Measurements from ENCODE around the gene TM7SF2.
A peak's percentile ranks its signal among the peaks of the same experiment; 100 is the strongest.

The TM7SF2 gene

GRCh38 chr11:65135633-65136145 lies 24.0 kb downstream of the TM7SF2 start:
- Histone ChIP-seq H3K4me1 (ENCODE audit: insufficient read depth, low read length, severe bottlenecking) (peaks cover 36% of the 10 kb centered on the region), H3K79me2 (ENCODE audit: insufficient read depth, low read length) (peaks cover 8% of the 10 kb centered on the region; the same call in 1 of the 2 replicates), H3K27ac (ENCODE audit: low read depth, low read length, poor library complexity, severe bottlenecking) (peak overlapping the region; percentile 99), H3K27me3 (ENCODE audit: insufficient read depth, low read length) (no peaks in the 10 kb centered on the region), H3K9me3 (ENCODE audit: low read length) (no peaks in the 10 kb centered on the region), H3K4me3 (ENCODE audit: low read depth, low read length, poor library complexity, severe bottlenecking) (peak overlapping the region; percentile 95), H3K36me3 (ENCODE audit: insufficient read depth, low read length) (peaks cover 30% of the 10 kb centered on the region), H3K9me2 (ENCODE audit: low read depth, low read length) (no peaks in the 10 kb centered on the region), H3F3A (ENCODE audit: insufficient read depth, low read length) (no peaks in the 10 kb centered on the region), H3K4me2 (ENCODE audit: low read length) (peak overlapping the region; percentile 93), H2AFZ (ENCODE audit: low read length) (no peak overlapping the region), H4K20me1 (ENCODE audit: insufficient read depth, low read length) (no peaks in the 10 kb centered on the region), H3K9ac (ENCODE audit: low read length) (peak overlapping the region; percentile 93)
- TF ChIP-seq EZH2 (IDR thresholded peaks at IDR 0.05; ENCODE audit: borderline replicate concordance, low read length) (no peak), CTCF (IDR thresholded peaks at IDR 0.05; ENCODE audit: low read length) (no peak)

- no peak overlapping the region for H3K27ac ChIP-seq (ENCODE audit: low read depth, low read length, poor library complexity, severe bottlenecking)
Measured at GRCh38 chr11:65136515-65137096, 24.9 kb downstream of the TM7SF2 start.

GRCh38 chr11:65141896-65142494 lies 30.3 kb downstream of the TM7SF2 start:
- H3K9me2 ChIP-seq (ENCODE audit: low read depth, low read length) = no peaks in the 10 kb centered on the region
- H3K4me1 ChIP-seq (ENCODE audit: insufficient read depth, low read length, severe bottlenecking) = peaks cover 5% of the 10 kb centered on the region
- 0 out of 2 replicates have a peak, but pooled peaks cover 4% of the 10 kb centered on the region for H3K36me3 ChIP-seq (ENCODE audit: insufficient read depth, low read length)
- no peaks in the 10 kb centered on the region for H3F3A ChIP-seq (ENCODE audit: insufficient read depth, low read length)
- no peak overlapping the region for H3K4me3 ChIP-seq (ENCODE audit: low read depth, low read length, poor library complexity, severe bottlenecking)
- no peak overlapping the region for H3K27ac ChIP-seq (ENCODE audit: low read depth, low read length, poor library complexity, severe bottlenecking)
- H2AFZ ChIP-seq (ENCODE audit: low read length) = no peak overlapping the region
- H3K9me3 ChIP-seq (ENCODE audit: low read length) = peaks cover 6% of the 10 kb centered on the region
- no peak overlapping the region for H3K4me2 ChIP-seq (ENCODE audit: low read length)
- H4K20me1 ChIP-seq (ENCODE audit: insufficient read depth, low read length) = no peaks in the 10 kb centered on the region
- H3K27me3 ChIP-seq (ENCODE audit: insufficient read depth, low read length) = peaks cover 12% of the 10 kb centered on the region; the same call in 1 of the 2 replicates
- TF ChIP-seq EZH2 (IDR thresholded peaks at IDR 0.05; ENCODE audit: borderline replicate concordance, low read length) (no peak), CTCF (IDR thresholded peaks at IDR 0.05; ENCODE audit: low read length) (no peak)
- no peak overlapping the region for H3K9ac ChIP-seq (ENCODE audit: low read length)
- no peaks in the 10 kb centered on the region for H3K79me2 ChIP-seq (ENCODE audit: insufficient read depth, low read length)

More at GRCh38 chr11:65136515-65137096, 24.9 kb downstream of the TM7SF2 start:
- Histone ChIP-seq H3K36me3 (ENCODE audit: insufficient read depth, low read length) (peaks cover 21% of the 10 kb centered on the region), H3K9me3 (ENCODE audit: low read length) (no peaks in the 10 kb centered on the region; the same call in 1 of the 2 replicates), H3K27me3 (ENCODE audit: insufficient read depth, low read length) (0 out of 2 replicates have a peak, but pooled peaks cover 5% of the 10 kb centered on the region), H3K4me1 (ENCODE audit: insufficient read depth, low read length, severe bottlenecking) (peaks cover 27% of the 10 kb centered on the region), H2AFZ (ENCODE audit: low read length) (no peak overlapping the region), H3K4me3 (ENCODE audit: low read depth, low read length, poor library complexity, severe bottlenecking) (no peak overlapping the region), H3F3A (ENCODE audit: insufficient read depth, low read length) (no peaks in the 10 kb centered on the region), H3K4me2 (ENCODE audit: low read length) (peak overlapping the region; percentile 93; the same call in 1 of the 2 replicates), H4K20me1 (ENCODE audit: insufficient read depth, low read length) (no peaks in the 10 kb centered on the region), H3K9ac (ENCODE audit: low read length) (no peak overlapping the region; the same call in 1 of the 2 replicates), H3K9me2 (ENCODE audit: low read depth, low read length) (no peaks in the 10 kb centered on the region), H3K79me2 (ENCODE audit: insufficient read depth, low read length) (peaks cover 8% of the 10 kb centered on the region; the same call in 1 of the 2 replicates)
- no peak for TF ChIP-seq CTCF (IDR thresholded peaks at IDR 0.05; ENCODE audit: low read length)
- TF ChIP-seq EZH2 (IDR thresholded peaks at IDR 0.05; ENCODE audit: borderline replicate concordance, low read length) = no peak

Data from OCI-LY1 (cell line).